GM18868 (cell line): ENCODE data around the gene MAD1L1.
A peak's percentile ranks its signal among the peaks of the same experiment; 100 is the strongest.

Source experiments
- ATAC-seq: cut with Tn5 transposase; IDR thresholded peaks from one replicate; pipeline ENCODE4 v1.9.1; 2021; ENCODE audit warnings: mild to moderate bottlenecking, moderate library complexity; ENCODE audit not compliant: unreplicated experiment

The MAD1L1 gene

DNA sequence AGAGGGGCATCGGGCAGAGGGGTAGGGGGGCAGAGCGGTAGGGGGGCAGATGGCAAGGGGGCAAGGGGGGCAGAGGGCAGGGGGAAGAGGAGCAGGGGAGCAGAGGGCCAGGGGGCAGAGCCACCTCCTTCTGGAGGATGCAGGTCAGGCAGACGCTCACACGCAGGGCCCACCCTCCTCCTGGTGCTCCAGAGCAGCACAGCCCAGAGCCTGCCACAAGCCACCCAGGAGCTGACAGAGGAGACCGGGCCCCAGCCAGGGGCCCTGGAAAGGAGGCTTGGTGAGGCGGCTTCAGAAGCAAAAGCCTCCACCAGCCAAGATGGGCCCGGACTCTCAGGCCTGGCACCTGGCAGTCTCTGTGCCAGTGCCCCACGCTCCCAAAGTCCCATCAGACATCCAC lies 13.1 kb downstream of the MAD1L1 start:
- no peak for ATAC-seq

DNA sequence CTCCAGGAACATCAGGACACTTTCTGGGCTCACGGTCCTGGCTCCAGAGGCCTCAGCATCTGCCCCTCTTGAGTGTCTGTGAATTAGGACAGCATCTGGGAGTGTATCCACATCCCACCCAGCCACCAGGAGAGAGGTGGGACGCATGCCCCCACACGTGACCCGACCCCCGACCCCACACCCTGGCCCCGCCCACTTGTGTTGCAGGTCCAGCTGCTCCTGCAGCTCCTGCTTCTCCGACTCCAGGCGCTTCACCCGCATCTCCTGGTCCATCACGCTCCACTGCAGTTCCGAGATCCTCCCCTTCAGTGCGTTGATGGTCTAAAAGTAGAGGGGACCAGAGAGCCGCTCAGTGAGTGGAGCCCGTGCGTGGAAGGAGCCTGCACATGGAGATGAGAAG lies 13.6 kb downstream of the MAD1L1 start:
- ATAC-seq, result no peak

DNA sequence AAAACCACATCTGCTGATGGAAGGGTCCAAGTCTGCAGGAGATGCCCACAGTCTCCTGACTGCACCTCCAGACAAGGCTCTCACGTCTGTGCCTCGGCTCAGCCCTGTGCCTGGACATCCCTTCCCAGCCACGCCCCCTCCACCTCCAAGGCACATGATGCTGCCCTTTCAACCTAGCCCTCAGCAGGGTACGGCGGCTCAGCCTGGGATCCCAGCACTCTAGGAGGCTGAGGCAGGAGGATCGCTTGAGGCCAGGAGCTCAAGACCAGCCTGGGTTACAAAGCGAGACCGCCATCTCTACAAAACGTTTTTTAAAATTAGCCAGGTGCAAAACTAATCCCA lies 14.3 kb downstream of the MAD1L1 start:
- no peak for ATAC-seq

DNA sequence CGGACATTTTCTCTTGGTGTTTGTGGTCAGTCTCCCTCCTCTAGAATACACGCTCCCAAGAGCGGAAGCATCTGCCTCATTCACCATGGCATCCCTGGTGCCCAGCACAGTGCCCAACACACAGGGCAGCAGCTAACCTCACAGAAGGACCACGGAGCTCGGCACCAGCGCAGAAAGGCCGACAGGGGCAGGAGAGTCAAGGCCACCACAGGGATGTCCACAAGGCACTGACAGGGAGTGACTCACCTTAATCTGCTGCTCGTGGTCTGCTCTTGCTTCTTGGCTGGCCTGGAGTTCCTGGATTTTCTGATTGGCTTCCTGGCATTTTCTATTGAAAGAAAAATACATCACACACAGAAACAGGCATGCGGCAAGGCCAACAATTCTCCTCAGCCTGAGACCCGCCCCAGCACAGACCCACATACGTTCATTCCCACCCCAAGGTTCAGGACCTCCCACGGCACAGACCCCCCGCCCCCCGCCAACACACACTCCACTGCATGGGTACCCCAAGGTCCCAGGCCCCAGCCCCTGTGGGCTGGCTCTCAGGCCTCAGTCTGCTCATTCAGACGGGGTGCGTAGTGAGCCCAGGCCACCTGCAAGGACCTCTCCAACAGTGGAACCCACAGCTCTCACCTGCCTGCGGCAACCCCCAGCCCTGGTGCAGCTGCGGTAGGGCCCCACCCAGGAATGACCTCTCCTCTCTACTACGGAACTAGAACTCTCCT lies 14.9 kb downstream of the MAD1L1 start:
- no peak for ATAC-seq

DNA sequence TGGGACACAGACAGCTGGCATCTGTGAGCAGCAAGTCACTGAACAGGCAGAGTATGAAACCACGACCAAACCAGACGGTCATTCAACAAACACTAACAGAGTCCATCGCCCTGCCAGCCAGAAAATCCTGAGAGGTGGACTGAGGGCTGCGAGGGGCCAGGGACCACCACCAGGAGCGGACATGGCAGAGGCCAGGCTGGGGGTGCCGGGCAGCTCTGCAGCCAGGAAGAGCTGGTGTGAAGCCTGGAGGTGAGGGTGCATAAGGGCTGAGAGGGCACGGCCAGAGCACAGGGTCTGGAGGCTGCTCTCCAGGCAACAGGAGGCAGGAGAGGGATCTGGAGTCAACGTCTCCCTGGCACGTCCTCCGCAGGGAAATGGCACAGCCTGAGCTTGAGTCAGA lies 15.5 kb downstream of the MAD1L1 start:
- no peak for ATAC-seq

DNA sequence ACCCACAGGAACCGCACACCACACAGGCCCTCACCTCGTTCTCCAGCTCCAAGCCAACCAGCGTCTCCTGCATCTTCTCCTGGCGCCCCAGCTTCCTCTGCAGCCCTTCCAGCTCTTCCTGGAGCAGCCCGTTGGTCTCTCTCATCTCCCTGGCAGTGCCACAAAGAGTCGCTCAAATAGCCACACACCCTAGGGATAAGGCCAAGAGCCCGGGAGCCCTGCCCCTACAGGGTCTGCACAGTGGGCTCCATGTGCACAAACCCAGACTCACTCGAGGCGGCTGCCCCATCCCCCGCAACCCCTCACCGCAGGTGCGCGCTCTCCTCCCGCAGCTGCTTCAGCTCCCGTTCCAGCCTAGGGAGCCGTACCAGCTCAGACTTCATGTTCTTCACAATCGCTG lies 16.9 kb downstream of the MAD1L1 start:
- ATAC-seq, result no peak

DNA sequence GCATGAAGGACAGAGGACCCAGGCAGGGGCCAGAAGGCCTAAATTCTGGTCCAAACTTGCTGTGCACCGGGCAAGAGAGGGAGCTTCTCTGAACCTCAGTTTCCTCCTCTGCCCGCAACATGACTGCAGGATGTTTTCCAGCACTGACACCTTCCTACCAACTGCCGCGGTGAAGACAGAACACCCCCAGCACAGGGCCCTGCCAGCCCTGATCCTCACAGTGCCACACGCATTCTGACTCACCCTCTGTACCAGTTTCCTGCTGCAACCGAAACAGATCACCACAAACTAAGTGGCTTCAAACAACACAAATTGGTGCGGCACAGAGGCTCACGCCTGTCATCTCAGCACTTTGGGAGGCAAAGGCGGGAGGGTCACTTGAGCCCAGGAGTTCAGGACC lies 18.1 kb downstream of the MAD1L1 start:
- no peak for ATAC-seq

DNA sequence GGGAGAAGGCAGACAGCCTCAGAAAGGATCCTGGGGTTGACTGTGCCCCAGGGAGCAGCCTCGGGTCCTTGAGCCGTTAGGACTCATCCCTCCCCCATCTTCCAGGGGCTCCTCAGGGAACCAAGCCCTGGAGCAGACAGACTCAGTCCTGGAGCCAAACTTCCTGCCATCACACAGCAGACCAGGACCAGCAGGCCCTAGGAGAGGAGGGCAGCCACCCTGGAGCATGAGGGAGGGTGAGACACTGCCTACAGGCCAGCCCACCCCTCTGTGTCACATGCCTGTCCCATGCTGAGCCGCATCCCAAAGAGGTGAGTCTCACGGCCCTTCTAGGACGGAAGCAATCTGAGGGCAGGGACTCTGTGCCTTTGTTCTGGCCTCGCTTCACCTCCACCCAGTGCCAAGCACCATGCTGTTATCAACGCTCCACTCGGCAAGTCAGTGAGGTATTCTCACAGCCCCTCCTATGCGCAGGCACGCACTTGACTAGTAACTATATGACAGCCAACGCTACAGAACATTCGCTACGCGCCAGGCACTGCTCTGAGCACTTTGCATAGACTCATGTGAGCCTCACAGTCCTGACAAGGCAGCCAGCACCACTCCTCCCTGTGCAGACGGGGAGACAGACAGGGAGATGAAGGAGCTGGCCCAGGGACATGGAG lies 19.1 kb downstream of the MAD1L1 start:
- ATAC-seq, result no peak

DNA sequence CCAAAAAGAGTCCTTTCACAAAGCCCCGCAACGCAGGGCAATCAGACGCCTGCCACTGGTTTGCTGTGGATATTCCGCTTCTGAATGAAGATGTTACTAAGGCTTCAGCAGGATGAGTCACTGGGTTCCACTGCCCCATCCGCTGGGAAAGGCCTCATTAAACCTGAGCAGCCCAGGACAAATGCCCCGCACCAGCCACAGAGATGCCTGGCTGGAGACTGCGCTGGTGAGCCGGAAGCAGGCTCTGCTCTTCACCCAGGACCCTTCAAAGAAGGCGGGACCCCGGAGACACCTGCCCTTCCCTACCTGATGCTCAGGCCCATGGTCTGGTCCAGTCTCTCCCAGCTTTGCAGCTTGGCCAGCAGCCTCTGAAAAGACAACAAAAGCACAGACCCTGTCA lies 19.8 kb downstream of the MAD1L1 start:
- no peak for ATAC-seq

DNA sequence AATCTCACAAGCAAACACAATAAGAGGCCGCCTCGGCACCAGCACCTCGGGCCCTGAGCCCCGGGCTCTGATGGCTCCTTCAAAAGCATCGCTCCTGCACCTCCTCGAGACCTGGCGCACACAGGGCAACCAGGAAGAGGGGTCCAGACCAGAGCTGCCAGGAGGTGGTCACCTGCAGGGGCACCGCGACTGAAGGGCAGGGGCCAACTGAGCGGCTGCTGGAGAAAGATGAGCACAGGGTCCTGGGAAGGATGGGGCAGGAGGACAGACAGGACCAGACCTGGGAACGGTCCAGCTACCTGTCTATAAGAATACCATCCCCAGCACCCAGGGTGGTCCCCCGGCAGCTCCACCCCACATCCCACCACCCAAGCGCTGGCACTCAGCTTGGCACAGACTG lies 20.8 kb downstream of the MAD1L1 start:
- no peak for ATAC-seq

DNA sequence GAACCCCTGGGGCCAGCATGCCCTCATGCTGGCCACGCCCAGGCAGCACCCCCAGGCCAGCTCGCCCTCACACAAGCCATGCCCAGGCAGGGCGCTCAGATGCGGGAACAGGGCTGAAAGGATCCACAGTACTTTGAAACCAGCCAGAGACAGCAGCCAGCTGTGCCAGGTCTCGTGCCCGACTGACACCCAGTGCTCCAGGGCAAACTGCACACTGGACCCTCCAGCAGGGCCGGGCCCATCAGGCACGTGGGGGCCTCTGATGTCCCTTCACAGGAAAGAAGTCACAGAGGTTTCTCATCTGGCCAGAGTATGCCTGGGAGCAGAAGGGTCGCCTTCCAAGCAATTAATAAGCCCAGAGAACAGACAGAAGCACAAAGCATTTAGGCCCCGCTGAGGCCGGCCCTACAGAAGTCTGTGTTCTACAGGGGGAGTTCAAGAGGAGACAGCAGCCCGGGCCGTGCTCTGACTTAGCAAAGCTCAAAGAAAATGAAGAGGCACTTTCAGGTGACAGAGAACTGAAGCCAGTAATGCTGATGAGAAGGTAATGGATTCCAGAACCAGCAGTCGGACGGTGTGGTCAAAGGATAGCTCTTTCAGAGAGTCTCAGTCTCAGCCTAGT lies 21.4 kb downstream of the MAD1L1 start:
- ATAC-seq, result no peak

DNA sequence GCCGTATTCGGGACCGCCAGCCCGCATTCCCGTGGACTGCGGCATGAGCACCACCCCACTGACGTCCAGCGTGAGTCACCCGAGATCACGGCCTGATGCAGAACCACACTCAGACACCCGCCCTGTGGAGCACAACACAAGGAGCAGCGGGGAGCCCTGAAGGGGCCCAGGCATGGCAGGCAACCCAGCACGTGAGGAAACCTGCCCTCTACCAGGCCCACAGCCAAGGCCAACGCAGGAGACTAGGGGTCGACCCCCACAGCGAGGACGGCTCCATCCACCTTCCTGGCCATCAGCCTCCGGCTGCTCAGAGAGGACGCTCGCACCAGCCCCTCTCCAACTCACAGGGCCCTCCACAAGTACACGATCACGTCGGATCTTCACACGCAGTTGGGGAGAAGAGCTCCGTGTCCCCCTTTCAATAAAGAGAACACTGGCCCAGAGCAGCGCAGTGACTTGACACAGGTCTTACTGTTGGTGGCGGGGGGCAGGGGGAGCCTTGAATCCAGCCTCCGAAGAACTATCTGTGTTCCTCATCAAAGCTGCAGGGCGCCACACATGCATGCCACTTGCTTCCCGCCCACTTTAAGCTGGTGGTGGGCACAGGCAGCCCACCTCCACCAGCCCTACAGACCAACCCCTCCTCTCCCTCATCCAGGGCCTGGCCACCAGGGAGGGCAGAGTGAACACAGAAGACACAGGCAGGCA lies 22.0 kb downstream of the MAD1L1 start:
- ATAC-seq, result no peak

DNA sequence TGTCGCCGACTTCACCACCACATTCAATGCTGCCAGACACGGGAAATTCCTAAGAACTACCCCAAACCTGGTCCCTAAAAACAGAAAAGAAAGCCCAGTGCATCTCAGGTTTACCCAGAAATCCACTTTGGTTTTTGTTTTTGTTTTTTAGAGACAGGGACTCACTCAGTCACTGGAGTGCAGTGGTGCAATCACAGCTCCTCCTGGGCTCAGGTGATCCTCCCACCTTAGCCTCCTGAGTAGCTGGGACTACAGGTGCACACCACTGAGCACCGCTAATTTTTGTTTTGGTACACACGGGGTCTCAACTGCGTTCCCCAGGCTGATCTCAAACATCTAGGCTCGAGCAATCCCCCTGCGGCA lies 22.8 kb downstream of the MAD1L1 start:
- no peak for ATAC-seq

DNA sequence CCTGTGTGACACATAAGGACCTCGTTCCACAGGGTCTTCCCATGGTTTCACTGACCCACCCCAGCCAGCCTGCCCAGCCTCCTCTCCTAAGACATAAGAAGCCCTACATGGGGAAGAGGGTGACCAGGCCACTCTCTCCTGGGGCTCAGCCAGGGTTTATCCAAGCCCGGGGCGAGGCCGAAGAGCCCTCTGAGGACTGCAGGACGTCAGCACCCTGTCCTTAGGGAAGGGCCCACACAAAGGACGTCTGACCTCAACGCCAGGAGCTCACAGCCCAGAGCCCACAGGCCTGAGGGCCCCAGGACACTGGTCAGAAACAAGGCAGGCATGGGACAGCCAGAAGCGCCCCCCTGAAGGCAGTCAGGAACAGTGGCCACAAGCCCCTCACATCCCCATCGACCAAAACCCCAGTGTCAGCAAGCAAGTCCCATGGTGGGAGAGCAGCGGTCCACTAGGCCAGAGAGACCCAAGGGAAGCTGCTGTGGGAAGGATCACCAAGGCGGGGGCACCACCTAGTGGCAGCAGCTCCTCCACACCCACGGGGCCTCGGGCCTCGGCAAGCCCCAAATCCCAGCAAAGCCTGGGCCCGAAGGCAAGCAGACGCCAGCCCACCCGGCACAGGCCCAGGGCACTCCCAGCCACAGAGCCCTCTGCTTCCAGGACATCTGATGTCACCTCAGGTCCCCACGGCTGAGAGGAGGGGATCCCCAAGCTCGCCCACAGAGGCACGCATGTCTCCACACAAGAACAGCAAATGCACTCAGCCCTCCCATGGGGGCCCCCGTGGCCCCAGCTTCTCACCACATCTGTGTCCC lies 23.4 kb downstream of the MAD1L1 start:
- ATAC-seq, result peak; percentile 79

DNA sequence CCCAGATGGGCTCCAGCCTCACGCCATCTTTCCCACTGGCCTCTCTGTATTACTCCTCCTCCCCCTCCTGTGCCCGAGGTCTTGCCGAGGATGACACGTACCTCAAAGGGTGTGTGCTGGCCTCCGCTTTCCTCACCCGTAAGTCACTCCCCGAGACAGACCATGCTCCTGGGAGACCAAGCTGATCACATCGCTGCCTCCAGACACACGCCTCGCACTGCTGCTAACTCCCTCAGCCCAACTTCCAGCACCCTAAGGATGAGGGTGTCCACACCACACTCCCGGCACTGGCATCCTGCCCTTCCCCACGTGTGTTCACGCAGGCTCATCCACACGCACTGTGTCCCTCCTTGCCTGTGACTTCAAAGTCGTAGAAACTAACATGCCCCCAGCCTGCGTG lies 24.0 kb downstream of the MAD1L1 start:
- no peak for ATAC-seq

DNA sequence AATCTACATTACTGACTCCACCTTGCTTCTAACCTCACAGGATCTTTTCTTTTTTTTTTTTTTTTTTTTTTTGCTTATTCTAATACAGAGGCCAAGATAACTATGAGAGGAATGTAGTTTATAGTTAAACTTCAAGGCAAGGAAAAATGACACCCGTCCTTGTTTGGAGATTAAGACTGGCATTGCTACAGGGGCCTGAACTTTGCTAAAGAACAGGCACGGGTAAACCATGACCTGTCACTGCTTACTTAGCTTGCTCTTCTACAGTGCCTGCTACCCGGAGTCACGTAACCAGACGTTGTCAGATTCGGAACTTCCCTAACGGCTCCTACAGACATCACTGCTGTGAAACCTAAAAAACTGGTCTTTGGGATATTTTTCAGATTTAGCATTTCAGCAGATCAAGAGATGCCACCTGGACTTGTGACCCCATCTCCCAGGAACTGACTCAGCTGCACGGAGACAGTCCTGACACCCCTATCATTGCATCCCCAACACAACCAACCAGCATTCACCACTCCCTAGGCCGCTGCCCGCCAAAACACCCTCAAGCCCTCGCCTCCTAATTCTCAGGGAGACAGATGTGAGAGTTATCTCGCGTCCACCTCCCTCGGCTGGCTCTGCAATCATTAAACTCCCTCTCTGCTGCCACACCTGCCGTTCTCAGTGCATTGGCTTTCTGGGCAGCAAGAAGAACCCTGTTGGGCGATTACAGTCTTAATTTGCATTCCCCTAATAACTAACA lies 27.5 kb downstream of the MAD1L1 start:
- no peak for ATAC-seq

DNA sequence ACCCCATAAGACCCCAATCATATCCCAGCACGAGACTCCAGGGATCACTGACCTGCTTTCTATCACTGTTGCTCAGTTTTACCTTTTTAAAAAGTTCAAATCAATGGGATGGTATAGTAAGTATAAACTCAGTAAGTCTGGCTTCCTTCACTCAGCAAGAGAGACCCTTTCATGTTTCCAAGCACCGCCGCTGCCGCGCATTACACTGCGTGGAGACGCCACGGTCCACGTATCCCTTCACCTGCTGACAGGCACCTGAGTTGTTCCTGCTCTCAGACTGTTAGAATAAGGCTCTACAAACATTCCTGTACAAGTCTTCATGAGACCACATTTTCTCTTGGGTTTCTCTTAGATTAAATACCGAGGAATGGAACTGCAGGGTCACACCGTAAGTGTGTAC lies 28.3 kb downstream of the MAD1L1 start:
- no peak for ATAC-seq

DNA sequence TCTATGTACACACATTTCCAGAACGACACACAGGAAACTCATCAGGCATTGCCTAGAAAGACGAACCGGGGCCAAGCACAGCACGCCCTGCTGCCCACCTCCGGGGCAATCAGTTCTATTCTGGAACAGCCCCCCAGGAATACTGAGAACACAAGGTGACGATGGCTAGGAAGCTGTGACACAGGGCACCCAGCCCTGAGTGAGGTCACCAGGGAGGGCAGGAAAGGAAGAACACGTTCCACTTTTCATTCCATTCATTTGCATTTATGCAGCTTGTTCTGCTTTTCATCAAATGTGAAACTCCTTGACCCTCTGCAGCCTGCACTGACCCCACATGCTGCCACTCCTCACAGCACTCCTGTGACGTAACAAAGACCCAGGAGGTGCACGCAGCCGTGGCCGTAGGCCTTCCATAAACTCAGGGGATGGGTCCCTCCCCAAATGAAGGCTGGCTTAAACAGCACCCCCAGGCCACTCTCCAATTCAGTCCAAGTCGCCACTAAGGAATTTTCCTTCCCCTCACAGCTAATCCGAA lies 28.9 kb downstream of the MAD1L1 start:
- no peak for ATAC-seq

DNA sequence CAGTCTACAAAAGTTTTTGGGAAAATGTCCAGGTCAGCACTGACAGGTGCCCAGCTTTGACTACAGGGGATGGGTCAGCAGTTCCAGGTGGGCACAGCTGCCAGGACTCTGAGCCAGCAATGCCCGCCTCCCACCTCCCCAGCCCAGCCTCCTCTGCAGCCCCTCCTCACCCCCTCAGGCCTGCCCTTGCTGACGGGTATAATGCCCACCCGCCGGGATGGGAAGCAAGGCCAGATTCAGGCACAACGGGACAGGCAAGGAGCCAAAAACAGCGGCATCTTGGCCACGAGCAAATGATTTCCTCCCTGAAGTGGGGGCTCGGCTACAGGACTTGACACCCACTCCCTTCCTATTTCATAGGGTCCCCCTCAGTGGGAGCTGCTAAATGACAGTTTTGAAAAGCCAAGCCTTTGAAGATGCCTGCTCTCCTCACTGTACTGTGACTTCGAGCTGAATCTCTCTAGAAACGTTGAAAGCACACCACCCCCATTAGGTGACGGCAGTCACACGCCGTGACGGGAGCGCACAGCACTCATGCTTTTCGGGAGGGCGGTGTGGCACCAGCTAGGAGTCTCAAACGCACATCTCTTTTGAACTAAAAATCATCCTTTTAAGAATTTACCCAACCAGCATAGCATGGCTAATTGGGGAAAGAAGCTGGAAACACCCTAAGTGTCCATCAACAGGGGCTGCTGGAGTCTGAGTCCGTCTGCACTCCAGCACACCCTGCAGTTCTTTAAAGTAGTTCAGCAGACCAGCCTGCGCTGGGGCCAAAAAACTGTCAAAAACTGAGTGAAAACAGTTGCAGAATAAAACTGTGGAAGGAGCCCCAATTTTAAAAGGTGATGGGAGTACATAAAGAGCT lies 29.6 kb downstream of the MAD1L1 start:
- no peak for ATAC-seq
